ENCODE data around the gene POLR3F. TPM values are rescaled to one million over a fixed set of nuclear protein-coding genes. Genes with fewer than 3 reads are reported as not detected.

Gene POLR3F
- polyA plus RNA-seq, 3 donors = 4.1 to 6.7 (median 4.8) TPM

DNA sequence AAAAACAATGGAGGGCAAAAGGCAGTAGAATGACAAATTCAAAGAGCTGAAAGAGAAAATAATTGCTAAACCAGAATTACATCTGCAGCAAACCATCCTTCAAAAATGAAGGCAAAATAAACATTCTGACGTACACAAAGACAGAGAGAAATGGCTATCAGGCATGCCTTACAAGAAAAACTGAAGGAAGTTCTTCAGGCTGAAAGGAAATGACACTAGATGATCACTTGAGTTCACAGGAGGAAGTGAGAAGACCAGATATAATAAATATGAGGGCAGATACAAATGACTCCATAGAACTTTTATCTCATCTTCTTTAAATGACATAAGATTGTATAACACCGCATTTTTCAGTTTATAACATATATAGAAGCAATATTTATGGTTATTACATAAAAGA, 30.3 kb upstream of the POLR3F start:
- Mint-ChIP-seq H3K4me3 (peak overlapping the region; percentile 0 to 77), H3K4me1 (peaks cover 8% of the 10 kb centered on the region), H3K36me3 (peaks cover 0 to 2% of the 10 kb centered on the region in 2 donors), H3K9me3 (peaks cover 0 to 5% (median 0%) of the 10 kb centered on the region in 7 donors), H3K27me3 (ENCODE audit: low read depth in 3 of 3) (peaks cover 0 to 5% (median 2%) of the 10 kb centered on the region in 3 donors), H3K27ac (peak overlapping the region in 6 of 7 donors; percentile 3 to 83 (median 60))
- H3K4me1 ChIP-seq (ENCODE audit: control insufficient read depth in 1 of 2, insufficient read depth in 2 of 2, low read length in 2 of 2) = peaks cover 4 to 7% of the 10 kb centered on the region in 2 donors
- peak overlapping the region; percentile 58 for H2AFZ ChIP-seq (ENCODE audit: insufficient read depth, low read depth, low read length, poor library complexity, severe bottlenecking)
- no peaks in the 10 kb centered on the region for H3K27me3 ChIP-seq (ENCODE audit: control insufficient read depth in 2 of 2, insufficient read depth in 2 of 2, low read length in 2 of 2)
- intact Hi-C loops (cut with micrococcal nuclease) = no loop called here
- H3K9ac ChIP-seq (ENCODE audit: insufficient read depth, low read length, poor library complexity, severe bottlenecking) = no peak overlapping the region
- TF ChIP-seq, protein P1, sequence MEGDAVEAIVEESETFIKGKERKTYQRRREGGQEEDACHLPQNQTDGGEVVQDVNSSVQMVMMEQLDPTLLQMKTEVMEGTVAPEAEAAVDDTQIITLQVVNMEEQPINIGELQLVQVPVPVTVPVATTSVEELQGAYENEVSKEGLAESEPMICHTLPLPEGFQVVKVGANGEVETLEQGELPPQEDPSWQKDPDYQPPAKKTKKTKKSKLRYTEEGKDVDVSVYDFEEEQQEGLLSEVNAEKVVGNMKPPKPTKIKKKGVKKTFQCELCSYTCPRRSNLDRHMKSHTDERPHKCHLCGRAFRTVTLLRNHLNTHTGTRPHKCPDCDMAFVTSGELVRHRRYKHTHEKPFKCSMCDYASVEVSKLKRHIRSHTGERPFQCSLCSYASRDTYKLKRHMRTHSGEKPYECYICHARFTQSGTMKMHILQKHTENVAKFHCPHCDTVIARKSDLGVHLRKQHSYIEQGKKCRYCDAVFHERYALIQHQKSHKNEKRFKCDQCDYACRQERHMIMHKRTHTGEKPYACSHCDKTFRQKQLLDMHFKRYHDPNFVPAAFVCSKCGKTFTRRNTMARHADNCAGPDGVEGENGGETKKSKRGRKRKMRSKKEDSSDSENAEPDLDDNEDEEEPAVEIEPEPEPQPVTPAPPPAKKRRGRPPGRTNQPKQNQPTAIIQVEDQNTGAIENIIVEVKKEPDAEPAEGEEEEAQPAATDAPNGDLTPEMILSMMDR (IDR thresholded peaks at IDR 0.05) = no peak
- peak; percentile 5 to 6 (median 5) for DNase-seq
- H3K9me3 ChIP-seq (replicated peaks in 1 of 2; ENCODE audit: control insufficient read depth in 1 of 2, insufficient read depth in 1 of 2, low read length in 2 of 2) = no peaks in the 10 kb centered on the region
- no CpG with 5 or more reads among the region's 2 CpGs for WGBS (ENCODE audit: insufficient coverage)
- peak overlapping the region; percentile 37 for H3K4me2 ChIP-seq (replicated peaks; ENCODE audit: extremely low read depth, low read length, poor library complexity, severe bottlenecking)
- no peaks in the 10 kb centered on the region for H3K79me2 ChIP-seq (ENCODE audit: insufficient read depth, low read length)
- H3K36me3 ChIP-seq (replicated peaks in 1 of 2; ENCODE audit: control insufficient read depth in 1 of 2, insufficient read depth in 2 of 2, low read length in 2 of 2) = no peaks in the 10 kb centered on the region
- peak overlapping the region in 1 of 2 donors; percentile 39 for H3K27ac ChIP-seq (ENCODE audit: low read depth in 1 of 2, low read length in 2 of 2)
- peak overlapping the region in 1 of 3 experiments; percentile 31 for H3K4me3 ChIP-seq (replicated peaks in 1 of 3; ENCODE audit: low read depth in 2 of 3, low read length in 3 of 3)
- H4K20me1 ChIP-seq (ENCODE audit: insufficient read depth, low read length) = no peaks in the 10 kb centered on the region

DNA sequence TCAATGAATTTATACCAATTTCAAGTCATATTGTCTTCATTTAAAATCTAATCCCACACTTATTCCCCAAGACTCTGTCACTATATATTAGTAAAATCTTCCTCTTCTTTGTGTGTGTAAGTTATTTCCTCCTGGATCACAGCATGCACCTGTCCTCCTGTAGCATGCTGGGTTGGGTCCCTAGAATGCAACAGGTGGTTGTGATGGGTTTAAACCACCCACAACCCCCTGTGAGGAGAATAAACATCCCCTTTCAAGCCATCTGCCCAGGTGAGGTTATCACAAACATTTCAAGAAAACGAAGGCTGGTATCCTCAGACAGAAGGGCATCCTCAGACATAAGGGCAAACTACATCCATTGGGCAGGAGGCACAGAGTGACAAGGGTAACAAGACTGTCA, 26.8 kb upstream of the POLR3F start:
- 71% methylated on average over 1 of the region's 1 CpG for WGBS (ENCODE audit: insufficient coverage)
- intact Hi-C loops (cut with micrococcal nuclease) = no loop called here
- peak overlapping the region in 1 of 7 donors; percentile 73 for H3K27ac Mint-ChIP-seq

More for the DNA sequence above, 26.8 kb upstream of the POLR3F start:
- Histone ChIP-seq H3K4me2 (replicated peaks; ENCODE audit: extremely low read depth, low read length, poor library complexity, severe bottlenecking) (no peak overlapping the region), H2AFZ (ENCODE audit: insufficient read depth, low read depth, low read length, poor library complexity, severe bottlenecking) (no peak overlapping the region), H3K27me3 (ENCODE audit: control insufficient read depth in 2 of 2, insufficient read depth in 2 of 2, low read length in 2 of 2) (no peaks in the 10 kb centered on the region), H3K4me3 (replicated peaks in 1 of 3; ENCODE audit: low read depth in 2 of 3, low read length in 3 of 3) (no peak overlapping the region), H3K9ac (ENCODE audit: insufficient read depth, low read length, poor library complexity, severe bottlenecking) (no peak overlapping the region), H3K9me3 (replicated peaks in 1 of 2; ENCODE audit: control insufficient read depth in 1 of 2, insufficient read depth in 1 of 2, low read length in 2 of 2) (no peaks in the 10 kb centered on the region), H3K79me2 (ENCODE audit: insufficient read depth, low read length) (no peaks in the 10 kb centered on the region), H4K20me1 (ENCODE audit: insufficient read depth, low read length) (no peaks in the 10 kb centered on the region), H3K27ac (ENCODE audit: low read depth in 1 of 2, low read length in 2 of 2) (no peak overlapping the region), H3K4me1 (ENCODE audit: control insufficient read depth in 1 of 2, insufficient read depth in 2 of 2, low read length in 2 of 2) (peaks cover 4 to 7% of the 10 kb centered on the region in 2 donors), H3K36me3 (replicated peaks in 1 of 2; ENCODE audit: control insufficient read depth in 1 of 2, insufficient read depth in 2 of 2, low read length in 2 of 2) (no peaks in the 10 kb centered on the region)
- DNase-seq = no peak
- H3K27me3 Mint-ChIP-seq (ENCODE audit: low read depth in 3 of 3) = peaks cover 0 to 2% (median 0%) of the 10 kb centered on the region in 3 donors
- peaks cover 8% of the 10 kb centered on the region for H3K4me1 Mint-ChIP-seq
- H3K9me3 Mint-ChIP-seq = peaks cover 0 to 5% (median 0%) of the 10 kb centered on the region in 7 donors
- H3K4me3 Mint-ChIP-seq = no peak overlapping the region
- TF ChIP-seq, protein P1 (IDR thresholded peaks at IDR 0.05) = no peak
- no peaks in the 10 kb centered on the region for H3K36me3 Mint-ChIP-seq
